HepG2 (cell line): Measurements from ENCODE around the gene SMARCB1. TPM values are rescaled to one million over a fixed set of nuclear protein-coding genes. Genes with fewer than 3 reads are reported as not detected.

Source experiments
- BCL6 ChIP-seq: IDR thresholded peaks from 2 replicates; pipeline ENCODE4 v1.6.1; 2016; ENCODE audit warnings: missing genetic modification reagents, missing compliant biosample characterization
- ETV5 ChIP-seq: IDR thresholded peaks from 2 replicates; pipeline ENCODE4 v1.6.1; 2018; ENCODE audit warnings: missing biosample characterization, missing genetic modification reagents, inconsistent platforms, borderline replicate concordance
- FOSL2 ChIP-seq: sonication (generic); formaldehyde crosslinking; IDR thresholded peaks from 2 replicates; pipeline ENCODE4 v1.4.0; 2020; ENCODE audit warnings: missing genetic modification reagents
- HMGA1 ChIP-seq: sonication (generic); formaldehyde crosslinking; conservative IDR thresholded peaks from 2 replicates; pipeline ENCODE4 v1.4.0; 2020; ENCODE audit warnings: missing genetic modification reagents
- JUND ChIP-seq: sonication (generic); formaldehyde crosslinking; IDR thresholded peaks from 2 replicates; pipeline ENCODE4 v1.8.0; 2022; ENCODE audit warnings: mild to moderate bottlenecking, missing genetic modification reagents
- KDM4B ChIP-seq: sonication (generic); formaldehyde crosslinking; IDR thresholded peaks from 2 replicates; pipeline ENCODE4 v1.4.0; 2020; ENCODE audit warnings: missing genetic modification reagents
- KLF16 ChIP-seq, 2 experiments: sonication (generic) in 1 of 2; formaldehyde crosslinking in 1 of 2; IDR thresholded peaks; 2 replicates each; pipeline versions ENCODE4 v1.6.1 to v1.8.0; 2016 to 2023; ENCODE audit warnings: missing genetic modification reagents in 2 of 2, missing compliant biosample characterization in 1 of 2
- NCOA2 ChIP-seq: sonication (generic); formaldehyde crosslinking; IDR thresholded peaks from 2 replicates; pipeline ENCODE4 v1.8.0; 2022; ENCODE audit warnings: inconsistent platforms
- RNF219 ChIP-seq: sonication (generic); formaldehyde crosslinking; IDR thresholded peaks from 2 replicates; pipeline ENCODE4 v1.5.0; 2020; ENCODE audit warnings: mild to moderate bottlenecking, missing genetic modification reagents
- SP4 ChIP-seq: sonication (generic); formaldehyde crosslinking; IDR thresholded peaks from 2 replicates; pipeline ENCODE4 v1.8.1; 2023; ENCODE audit warnings: mild to moderate bottlenecking, missing genetic modification reagents
- ZMYM3 ChIP-seq: sonication (generic); formaldehyde crosslinking; IDR thresholded peaks from 2 replicates; pipeline ENCODE4 v1.5.1; 2020; ENCODE audit warnings: mild to moderate bottlenecking, missing genetic modification reagents
- ZNF205 ChIP-seq: IDR thresholded peaks from 2 replicates; pipeline ENCODE4 v1.6.1; 2018; ENCODE audit warnings: missing biosample characterization, missing genetic modification reagents
- ZNF816 ChIP-seq: sonication (generic); formaldehyde crosslinking; IDR thresholded peaks from 2 replicates; pipeline ENCODE4 v1.8.0; 2022; ENCODE audit warnings: missing genetic modification reagents, mild to moderate bottlenecking, borderline replicate concordance
- ZNF83 ChIP-seq: sonication (generic); formaldehyde crosslinking; IDR thresholded peaks from 2 replicates; pipeline ENCODE4 v1.4.0; 2020; ENCODE audit warnings: missing genetic modification reagents, mild to moderate bottlenecking, borderline replicate concordance
- polyA plus RNA-seq, 8 experiments: library from polyadenylated mRNA; depleted of rRNA in 3 of 8; stranded (reverse) in 7 of 8; unstranded in 1 of 8; fragments of >200 nt; fragmentation: Illumina TruSeq in 4 of 8; extraction: Trizol in 4 of 8; gene quantifications; 2 replicates each; pipeline versions ENCODE4 v1.2.1 to v1.2.3, GENCODE V29; 2011 to 2016; ENCODE audit warnings: low read depth in 4 of 8, missing spikeins in 1 of 8, mixed read lengths in 1 of 8; ENCODE audit not compliant: insufficient read depth in 1 of 8
- total RNA-seq, 5 experiments: library from RNA; depleted of rRNA; stranded (reverse); fragments of >200 nt; fragmentation: Illumina TruSeq; extraction: Trizol; gene quantifications; 2 replicates each; pipeline ENCODE4 v1.2.3, GENCODE V29; 2016; ENCODE audit warnings: low read depth in 1 of 5
- TF ChIP-seq, protein P1 (sequence below): sonication (generic); formaldehyde crosslinking; IDR thresholded peaks from 2 replicates; pipeline ENCODE4 v1.5.1; 2020; ENCODE audit warnings: mild to moderate bottlenecking, missing genetic modification reagents, borderline replicate concordance
- TF ChIP-seq, protein P2 (sequence below): sonication (generic); formaldehyde crosslinking; conservative IDR thresholded peaks from 2 replicates; pipeline ENCODE4 v1.4.0; 2020; ENCODE audit warnings: mild to moderate bottlenecking, missing genetic modification reagents, moderate library complexity

Gene SMARCB1
- total and polyA plus RNA-seq, 2 of the 13 experiments (the other 11 are each of a cell fraction or from before 2014, with no cell fraction given), result 74.0 to 166 TPM

- TF ChIP-seq, protein P1, sequence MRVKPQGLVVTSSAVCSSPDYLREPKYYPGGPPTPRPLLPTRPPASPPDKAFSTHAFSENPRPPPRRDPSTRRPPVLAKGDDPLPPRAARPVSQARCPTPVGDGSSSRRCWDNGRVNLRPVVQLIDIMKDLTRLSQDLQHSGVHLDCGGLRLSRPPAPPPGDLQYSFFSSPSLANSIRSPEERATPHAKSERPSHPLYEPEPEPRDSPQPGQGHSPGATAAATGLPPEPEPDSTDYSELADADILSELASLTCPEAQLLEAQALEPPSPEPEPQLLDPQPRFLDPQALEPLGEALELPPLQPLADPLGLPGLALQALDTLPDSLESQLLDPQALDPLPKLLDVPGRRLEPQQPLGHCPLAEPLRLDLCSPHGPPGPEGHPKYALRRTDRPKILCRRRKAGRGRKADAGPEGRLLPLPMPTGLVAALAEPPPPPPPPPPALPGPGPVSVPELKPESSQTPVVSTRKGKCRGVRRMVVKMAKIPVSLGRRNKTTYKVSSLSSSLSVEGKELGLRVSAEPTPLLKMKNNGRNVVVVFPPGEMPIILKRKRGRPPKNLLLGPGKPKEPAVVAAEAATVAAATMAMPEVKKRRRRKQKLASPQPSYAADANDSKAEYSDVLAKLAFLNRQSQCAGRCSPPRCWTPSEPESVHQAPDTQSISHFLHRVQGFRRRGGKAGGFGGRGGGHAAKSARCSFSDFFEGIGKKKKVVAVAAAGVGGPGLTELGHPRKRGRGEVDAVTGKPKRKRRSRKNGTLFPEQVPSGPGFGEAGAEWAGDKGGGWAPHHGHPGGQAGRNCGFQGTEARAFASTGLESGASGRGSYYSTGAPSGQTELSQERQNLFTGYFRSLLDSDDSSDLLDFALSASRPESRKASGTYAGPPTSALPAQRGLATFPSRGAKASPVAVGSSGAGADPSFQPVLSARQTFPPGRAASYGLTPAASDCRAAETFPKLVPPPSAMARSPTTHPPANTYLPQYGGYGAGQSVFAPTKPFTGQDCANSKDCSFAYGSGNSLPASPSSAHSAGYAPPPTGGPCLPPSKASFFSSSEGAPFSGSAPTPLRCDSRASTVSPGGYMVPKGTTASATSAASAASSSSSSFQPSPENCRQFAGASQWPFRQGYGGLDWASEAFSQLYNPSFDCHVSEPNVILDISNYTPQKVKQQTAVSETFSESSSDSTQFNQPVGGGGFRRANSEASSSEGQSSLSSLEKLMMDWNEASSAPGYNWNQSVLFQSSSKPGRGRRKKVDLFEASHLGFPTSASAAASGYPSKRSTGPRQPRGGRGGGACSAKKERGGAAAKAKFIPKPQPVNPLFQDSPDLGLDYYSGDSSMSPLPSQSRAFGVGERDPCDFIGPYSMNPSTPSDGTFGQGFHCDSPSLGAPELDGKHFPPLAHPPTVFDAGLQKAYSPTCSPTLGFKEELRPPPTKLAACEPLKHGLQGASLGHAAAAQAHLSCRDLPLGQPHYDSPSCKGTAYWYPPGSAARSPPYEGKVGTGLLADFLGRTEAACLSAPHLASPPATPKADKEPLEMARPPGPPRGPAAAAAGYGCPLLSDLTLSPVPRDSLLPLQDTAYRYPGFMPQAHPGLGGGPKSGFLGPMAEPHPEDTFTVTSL (CRISPR knock-in tag), result peak; percentile 61; the same call in 1 of the 2 replicates
- TF ChIP-seq KLF16 (CRISPR knock-in tag; IDR thresholded peaks at IDR 0.05) (peak in 1 of 2 experiments; percentile 81; a peak in 1 of 4 replicates), ETV5 (CRISPR knock-in tag) (peak; percentile 50; the same call in 1 of the 2 replicates), NCOA2 (CRISPR knock-in tag) (peak; percentile 92), BCL6 (peak; percentile 93), JUND (CRISPR knock-in tag) (peak; percentile 56; the same call in 1 of the 2 replicates), HMGA1 (no peak), FOSL2 (CRISPR knock-in tag) (peak; percentile 75), SP4 (0 out of 2 replicates have a peak, but pooled peaks have one; percentile 24), ZNF83 (CRISPR knock-in tag) (no peak), RNF219 (CRISPR knock-in tag) (peak; percentile 47; the same call in 1 of the 2 replicates), ZNF205 (CRISPR knock-in tag) (peak; percentile 91), KDM4B (CRISPR knock-in tag) (no peak; the same call in 1 of the 2 replicates), ZMYM3 (CRISPR knock-in tag) (peak; percentile 48; the same call in 1 of the 2 replicates), ZNF816 (CRISPR knock-in tag) (no peak)
- TF ChIP-seq, protein P2, sequence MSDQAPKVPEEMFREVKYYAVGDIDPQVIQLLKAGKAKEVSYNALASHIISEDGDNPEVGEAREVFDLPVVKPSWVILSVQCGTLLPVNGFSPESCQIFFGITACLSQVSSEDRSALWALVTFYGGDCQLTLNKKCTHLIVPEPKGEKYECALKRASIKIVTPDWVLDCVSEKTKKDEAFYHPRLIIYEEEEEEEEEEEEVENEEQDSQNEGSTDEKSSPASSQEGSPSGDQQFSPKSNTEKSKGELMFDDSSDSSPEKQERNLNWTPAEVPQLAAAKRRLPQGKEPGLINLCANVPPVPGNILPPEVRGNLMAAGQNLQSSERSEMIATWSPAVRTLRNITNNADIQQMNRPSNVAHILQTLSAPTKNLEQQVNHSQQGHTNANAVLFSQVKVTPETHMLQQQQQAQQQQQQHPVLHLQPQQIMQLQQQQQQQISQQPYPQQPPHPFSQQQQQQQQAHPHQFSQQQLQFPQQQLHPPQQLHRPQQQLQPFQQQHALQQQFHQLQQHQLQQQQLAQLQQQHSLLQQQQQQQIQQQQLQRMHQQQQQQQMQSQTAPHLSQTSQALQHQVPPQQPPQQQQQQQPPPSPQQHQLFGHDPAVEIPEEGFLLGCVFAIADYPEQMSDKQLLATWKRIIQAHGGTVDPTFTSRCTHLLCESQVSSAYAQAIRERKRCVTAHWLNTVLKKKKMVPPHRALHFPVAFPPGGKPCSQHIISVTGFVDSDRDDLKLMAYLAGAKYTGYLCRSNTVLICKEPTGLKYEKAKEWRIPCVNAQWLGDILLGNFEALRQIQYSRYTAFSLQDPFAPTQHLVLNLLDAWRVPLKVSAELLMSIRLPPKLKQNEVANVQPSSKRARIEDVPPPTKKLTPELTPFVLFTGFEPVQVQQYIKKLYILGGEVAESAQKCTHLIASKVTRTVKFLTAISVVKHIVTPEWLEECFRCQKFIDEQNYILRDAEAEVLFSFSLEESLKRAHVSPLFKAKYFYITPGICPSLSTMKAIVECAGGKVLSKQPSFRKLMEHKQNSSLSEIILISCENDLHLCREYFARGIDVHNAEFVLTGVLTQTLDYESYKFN, result peak; percentile 98
Measured at GRCh38 chr22:23774114-23774921, 12.4 kb upstream of the SMARCB1 start (continued).
